ENCODE data around the gene DOK5. TPM values are rescaled to one million over a fixed set of nuclear protein-coding genes. Genes with fewer than 3 reads are reported as not detected.
A peak's percentile ranks its signal among the peaks of the same experiment; 100 is the strongest.

Gene DOK5
- total and polyA plus RNA-seq, 2 of the 8 experiments (the other 6 are each of a cell fraction or from before 2014, with no cell fraction given), result 8.9 to 15.0 TPM

GRCh38 chr20:54661265-54661664, 185.9 kb downstream of the DOK5 start:
- Histone ChIP-seq H3K4me1 (replicated peaks in 1 of 4; ENCODE audit: control insufficient read depth in 3 of 4, insufficient read depth in 4 of 4, low read length in 3 of 4) (peaks cover 0 to 4% (median 3%) of the 10 kb centered on the region in 4 experiments; a peak in 3 of 7 replicates), H2AFZ (ENCODE audit: low read length) (no peak overlapping the region), H3K14ac (ENCODE audit: insufficient read length) (no peak overlapping the region), H3K4me2 (ENCODE audit: insufficient read depth in 1 of 2, low read depth in 2 of 2, low read length in 2 of 2) (no peak overlapping the region), H2BK20ac (ENCODE audit: low read length) (no peak overlapping the region), H3K23me2 (ENCODE audit: low read depth, low read length) (no peaks in the 10 kb centered on the region), H3K79me1 (ENCODE audit: low read depth, low read length) (no peaks in the 10 kb centered on the region), H4K91ac (replicated peaks; ENCODE audit: insufficient read length, low read length) (no peak overlapping the region), H2BK120ac (replicated peaks; ENCODE audit: low read depth, low read length) (no peak overlapping the region), H4K5ac (ENCODE audit: insufficient read length, low read depth, low read length) (no peak overlapping the region), H4K8ac (ENCODE audit: extremely low read depth, insufficient read depth, low read length) (no peak overlapping the region), H3K4ac (replicated peaks; ENCODE audit: insufficient read length, low read depth, low read length) (no peak overlapping the region), H3K4me3 (ENCODE audit: extremely low read depth in 1 of 4, insufficient read depth in 2 of 4, low read depth in 3 of 4, low read length in 4 of 4) (no peak overlapping the region), H3K9me3 (ENCODE audit: insufficient read depth in 2 of 2, low read depth in 1 of 2, low read length in 1 of 2) (no peaks in the 10 kb centered on the region), H2BK5ac (ENCODE audit: low read depth, low read length) (no peak overlapping the region), H3K9ac (replicated peaks in 1 of 4; ENCODE audit: extremely low read depth in 1 of 4, low read depth in 3 of 4, low read length in 3 of 4) (no peak overlapping the region), H3K18ac (ENCODE audit: extremely low read depth, low read length) (no peak overlapping the region), H3K23ac (ENCODE audit: insufficient read length) (no peak overlapping the region), H2BK15ac (ENCODE audit: low read length) (no peak overlapping the region), H3K56ac (replicated peaks; ENCODE audit: insufficient read length, low read depth, low read length) (no peak overlapping the region), H2BK12ac (ENCODE audit: low read depth, low read length) (no peak overlapping the region), H3K27me3 (replicated peaks in 1 of 4; ENCODE audit: control insufficient read depth in 3 of 4, extremely low read depth in 1 of 4, insufficient read depth in 3 of 4, low read length in 3 of 4) (peaks cover 2 to 11% (median 4%) of the 10 kb centered on the region in 4 experiments; a peak in 5 of 7 replicates), H3K27ac (ENCODE audit: low read depth, low read length) (no peak overlapping the region), H2AK5ac (ENCODE audit: low read depth, low read length) (no peak overlapping the region), H3K79me2 (ENCODE audit: control insufficient read depth in 1 of 2, insufficient read depth in 2 of 2, low read length in 2 of 2) (no peaks in the 10 kb centered on the region), H3K36me3 (ENCODE audit: control insufficient read depth in 2 of 4, insufficient read depth in 4 of 4, low read length in 3 of 4) (no peaks in the 10 kb centered on the region), H4K20me1 (replicated peaks in 1 of 2; ENCODE audit: control insufficient read depth in 1 of 2, insufficient read depth in 2 of 2, low read length in 2 of 2) (no peaks in the 10 kb centered on the region)
- WGBS, 2 experiments (ENCODE audit: extremely low coverage in 1 of 2, insufficient coverage in 1 of 2, insufficient read length in 1 of 2, insufficient replicate concordance in 2 of 2, low coverage in 1 of 2, low lambda C conversion rate in 2 of 2, missing lambda C conversion rate in 1 of 2), result 78% methylated on average over 3 of the region's 3 CpGs; no CpG with 5 or more reads in 1 of the 2 experiments
- CTCF ChIA-PET (ENCODE audit: partially characterized antibody), result interaction anchor here (1.2 kb wide), 1 partner anchor 20 kb away, joined by 6 read pairs; no protein-coding TSS in a partner anchor
- POLR2A ChIA-PET (ENCODE audit: partially characterized antibody), result no interaction called here
- DNase-seq (ENCODE audit: low read depth in 1 of 2, low spot score in 2 of 2) (no peak), FAIRE-seq (peak; percentile 7)
- TF ChIP-seq RNF2 (IDR thresholded peaks at IDR 0.05; ENCODE audit: borderline replicate concordance, low read depth, low read length, missing control alignments, poor library complexity, severe bottlenecking) (no peak), KDM1A (IDR thresholded peaks at IDR 0.05; ENCODE audit: borderline replicate concordance, low read length) (no peak), USF2 (IDR thresholded peaks at IDR 0.05; ENCODE audit: low read length) (no peak), KDM5A (IDR thresholded peaks at IDR 0.05; ENCODE audit: low read length) (no peak), CREB1 (IDR thresholded peaks at IDR 0.05) (no peak), YY1 (IDR thresholded peaks at IDR 0.05; ENCODE audit: low read depth, low read length) (no peak), FOSL1 (IDR thresholded peaks at IDR 0.05; ENCODE audit: insufficient read depth, low read depth, low read length) (no peak), SP1 (IDR thresholded peaks at IDR 0.05; ENCODE audit: low read depth, low read length) (no peak), TEAD4 (IDR thresholded peaks at IDR 0.05; ENCODE audit: low read depth, low read length) (no peak)
